Midbrain (tissue), 1 donor: ENCODE results near the gene PLXNB3.
"Not testable (repeated sequence)": the region's sequence is repeated elsewhere in the genome, so short reads cannot be mapped to it uniquely, and the experiment has no call there.

Source experiments
- DNase-seq: peaks from one replicate; lab custom pipeline; 2025; lab: John Stamatoyannopoulos, UW

The PLXNB3 gene

DNA sequence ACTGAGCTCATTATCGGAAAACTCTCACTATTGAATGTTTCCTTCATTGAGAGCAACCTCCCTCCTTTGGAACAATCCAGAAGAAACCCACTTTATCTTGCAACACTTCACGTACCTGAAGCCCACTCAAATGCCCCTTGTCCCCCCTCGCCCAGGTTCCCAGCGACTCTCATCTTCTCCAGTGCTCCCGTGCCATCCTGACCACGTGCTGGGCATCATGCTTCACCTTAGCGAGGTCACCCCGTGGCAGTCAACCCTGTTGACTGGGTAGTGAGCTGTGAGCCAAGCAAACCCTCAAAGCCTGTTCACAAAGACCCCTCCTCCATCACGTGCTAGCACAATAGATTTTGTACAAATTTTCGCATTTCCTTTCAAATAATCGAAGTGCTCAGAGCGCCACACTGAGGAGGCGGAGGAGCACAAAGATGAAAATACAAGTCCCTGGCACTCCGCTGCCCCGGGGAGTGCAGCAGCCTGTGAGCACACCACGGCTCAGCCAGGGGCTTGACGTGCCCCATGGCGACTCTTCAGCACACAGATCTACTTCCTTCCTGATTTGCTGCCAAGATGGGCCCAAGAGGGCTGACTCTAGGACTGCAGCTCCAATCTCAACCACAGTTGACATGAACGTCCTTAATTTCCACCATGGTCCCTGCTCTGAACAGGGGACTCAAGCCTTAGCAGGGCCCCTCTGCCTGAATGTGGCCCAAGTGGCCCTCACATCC, 50.7 kb downstream of the PLXNB3 start:
- no peak for DNase-seq

DNA sequence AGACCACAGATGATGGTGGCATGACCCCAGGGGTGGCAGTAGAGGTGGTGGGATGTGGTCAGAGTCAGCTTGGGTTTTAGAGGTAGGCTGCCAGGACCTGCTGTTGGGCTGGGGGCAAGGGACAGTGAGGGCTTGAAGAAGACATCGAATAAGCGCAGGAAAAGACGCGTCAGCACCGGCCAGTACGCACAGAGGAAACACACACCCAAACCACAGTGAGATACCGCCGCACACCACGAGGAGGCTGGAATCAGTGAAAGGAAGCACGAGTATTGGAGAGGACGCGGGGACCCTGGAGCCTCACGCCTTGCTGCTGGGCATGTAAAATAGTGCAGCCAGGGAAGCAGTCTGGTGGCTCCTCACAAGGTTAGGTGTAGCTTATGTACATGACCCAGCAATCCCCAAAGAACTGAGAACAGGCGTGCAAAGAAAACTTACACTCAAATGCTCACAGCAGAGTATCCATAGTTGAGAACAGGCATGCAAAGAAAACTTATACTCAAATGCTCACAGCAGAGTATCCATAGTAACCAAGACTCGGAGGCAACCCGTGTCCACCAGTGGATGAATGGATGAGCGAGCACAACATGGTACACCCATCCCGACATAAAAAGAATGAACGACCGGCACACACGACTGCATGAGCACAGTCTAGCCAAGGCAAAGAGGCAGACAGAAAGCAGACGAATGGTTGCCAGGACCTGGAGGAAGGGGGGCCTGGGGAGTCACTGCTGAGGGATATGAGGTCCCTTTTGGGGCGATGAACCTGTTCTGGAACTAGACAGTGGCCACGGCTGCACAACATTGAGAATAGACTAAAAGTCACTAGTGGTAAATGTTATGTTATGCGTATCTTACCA, 53.0 kb downstream of the PLXNB3 start:
- no peak for DNase-seq

DNA sequence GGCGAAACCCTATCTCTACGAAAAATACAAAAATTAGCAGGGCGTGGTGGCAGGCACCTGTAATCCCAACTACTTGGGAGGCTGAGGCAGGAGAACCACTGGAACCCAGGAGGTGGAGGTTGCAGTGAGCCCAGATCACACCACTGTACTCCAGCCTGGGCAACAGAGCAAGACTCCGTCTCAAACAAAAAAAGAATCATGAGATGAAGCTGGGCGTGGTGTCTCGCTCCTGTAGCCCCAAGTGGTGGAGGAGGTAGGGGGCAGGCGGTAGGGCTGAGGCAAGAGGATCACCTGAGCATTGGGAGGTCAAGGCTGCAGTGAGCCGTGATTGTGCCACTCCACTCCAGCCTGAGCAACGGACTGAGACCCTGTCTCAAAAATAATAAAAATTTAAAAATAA, 54.0 kb downstream of the PLXNB3 start:
- not testable (repeated sequence) for DNase-seq

DNA sequence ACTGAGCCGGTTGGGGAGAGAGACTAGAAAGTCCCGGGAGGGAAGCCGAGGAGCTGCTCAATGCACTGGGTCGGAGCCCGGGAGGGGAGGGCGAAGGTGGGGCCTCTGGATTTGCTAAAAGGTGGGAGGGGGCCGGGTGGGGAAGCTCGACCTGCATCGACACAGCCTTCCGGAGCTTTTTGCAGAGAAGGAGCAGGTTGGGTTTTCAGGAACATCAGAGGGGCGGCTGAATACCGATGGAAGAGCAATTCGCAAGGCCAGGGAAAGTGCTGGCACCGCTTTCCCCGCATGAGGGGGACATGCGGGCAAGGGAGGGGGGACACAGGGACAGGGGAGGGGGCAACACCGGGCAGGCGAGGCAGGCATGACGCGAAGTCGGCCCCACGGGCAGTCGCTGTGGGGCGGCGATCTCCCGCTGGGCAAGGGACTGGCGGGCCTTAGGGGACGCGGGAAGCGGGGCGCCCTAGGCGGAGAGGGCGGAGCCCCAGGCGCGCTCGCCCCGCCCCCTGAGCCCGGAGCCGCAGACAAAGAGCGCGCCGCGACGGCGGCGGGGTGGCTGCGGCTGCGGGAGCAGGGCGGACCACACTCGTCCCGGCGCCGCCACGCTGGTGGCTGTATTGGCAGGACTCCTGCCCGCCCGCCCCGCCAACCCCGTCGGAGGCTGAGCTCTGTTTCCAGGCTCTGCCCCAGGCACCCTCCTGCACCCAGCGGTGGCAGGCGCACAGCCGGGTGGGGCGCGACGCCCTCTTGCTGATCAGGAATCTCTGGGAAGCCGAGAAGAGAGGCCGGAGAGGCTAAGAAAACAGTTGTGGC, 54.7 kb downstream of the PLXNB3 start:
- no peak for DNase-seq

DNA sequence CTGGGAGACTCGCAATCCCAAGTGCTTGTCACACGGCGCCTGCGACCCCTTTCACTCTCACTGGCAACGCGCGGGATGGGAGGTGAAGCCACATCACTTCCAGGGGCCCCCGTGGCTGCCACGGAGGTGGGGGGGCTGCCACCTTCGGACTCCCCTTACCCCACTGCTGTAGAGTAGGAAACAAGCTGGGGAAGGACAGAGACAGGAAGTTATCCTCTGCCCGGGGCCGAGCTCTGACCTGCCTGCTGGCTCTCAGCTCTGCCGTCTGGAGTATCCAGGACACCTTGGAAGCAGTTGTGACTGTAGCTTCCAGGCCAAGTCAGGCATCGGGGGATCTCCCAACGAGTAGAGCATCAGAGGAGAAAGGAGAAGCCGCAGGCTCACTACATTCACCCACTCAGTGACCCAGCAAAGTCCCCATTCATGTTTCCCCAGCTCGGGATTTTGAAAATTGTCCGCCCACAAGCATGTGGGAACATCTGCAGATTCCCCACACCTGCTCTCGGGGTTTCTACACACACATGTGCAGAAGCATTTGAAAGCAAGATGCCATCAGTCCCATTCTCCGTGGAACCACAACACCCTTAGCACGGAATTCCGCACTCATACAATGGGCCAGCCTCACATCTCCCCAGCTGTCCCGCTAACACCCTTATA, 55.5 kb downstream of the PLXNB3 start:
- DNase-seq, result no peak

DNA sequence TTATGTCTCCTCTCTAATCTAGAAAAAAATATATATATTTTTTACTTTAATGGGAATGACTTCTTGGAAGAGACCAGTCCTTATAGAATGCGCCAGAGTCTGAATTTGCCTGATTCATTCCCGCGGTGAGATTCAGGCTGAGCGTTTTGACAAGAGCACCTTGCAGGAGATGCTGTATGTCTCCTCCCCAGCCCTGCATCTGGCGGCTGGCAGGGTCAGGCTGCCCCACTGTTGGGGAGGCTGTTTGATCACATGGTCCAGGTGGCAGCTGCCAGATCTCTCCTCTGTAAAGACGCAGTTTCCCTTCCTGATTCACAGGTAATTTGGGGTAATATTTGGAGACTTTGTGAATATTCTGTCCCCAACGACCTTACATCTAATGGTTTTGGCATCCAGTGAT, 56.6 kb downstream of the PLXNB3 start:
- no peak for DNase-seq

DNA sequence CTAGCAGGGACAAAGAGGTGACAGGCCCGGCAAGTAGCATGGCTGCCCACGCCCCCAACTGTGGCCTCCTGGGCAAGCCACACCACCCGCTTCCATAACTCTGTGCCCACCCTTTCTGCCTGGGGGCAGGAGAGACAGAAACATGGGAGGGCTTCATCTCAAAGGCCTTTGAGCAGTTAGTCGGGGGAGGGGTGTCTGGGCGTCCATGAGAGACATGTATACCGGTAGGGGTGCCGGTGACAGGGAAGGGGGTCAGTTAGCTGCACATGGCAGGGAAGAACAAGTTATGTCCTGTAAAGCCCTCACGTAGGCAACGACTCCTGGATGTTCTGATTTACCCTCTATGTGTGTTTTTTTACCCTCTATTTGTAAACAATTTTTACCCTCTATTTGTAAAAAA, 57.0 kb downstream of the PLXNB3 start:
- no peak for DNase-seq

DNA sequence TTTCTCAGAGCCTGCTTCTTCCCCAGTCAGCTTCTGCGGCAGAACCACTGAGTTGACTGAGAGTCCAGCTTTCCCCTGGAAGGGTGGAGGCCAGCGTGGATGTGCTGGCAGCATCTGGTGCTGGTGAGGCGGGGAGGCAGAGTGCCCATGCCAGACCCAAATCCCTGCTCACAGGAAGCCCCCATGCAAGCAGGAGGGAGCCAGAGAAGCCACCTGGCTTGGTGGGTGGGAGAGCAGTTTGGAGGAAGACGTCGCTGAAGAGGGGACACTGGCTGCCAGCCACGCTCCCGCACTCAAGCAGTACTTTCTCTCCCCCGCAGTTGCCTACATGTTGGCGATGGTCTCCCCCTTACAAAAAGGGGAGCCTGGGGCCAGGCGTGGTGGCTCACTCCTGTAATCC, 60.3 kb downstream of the PLXNB3 start:
- no peak for DNase-seq

DNA sequence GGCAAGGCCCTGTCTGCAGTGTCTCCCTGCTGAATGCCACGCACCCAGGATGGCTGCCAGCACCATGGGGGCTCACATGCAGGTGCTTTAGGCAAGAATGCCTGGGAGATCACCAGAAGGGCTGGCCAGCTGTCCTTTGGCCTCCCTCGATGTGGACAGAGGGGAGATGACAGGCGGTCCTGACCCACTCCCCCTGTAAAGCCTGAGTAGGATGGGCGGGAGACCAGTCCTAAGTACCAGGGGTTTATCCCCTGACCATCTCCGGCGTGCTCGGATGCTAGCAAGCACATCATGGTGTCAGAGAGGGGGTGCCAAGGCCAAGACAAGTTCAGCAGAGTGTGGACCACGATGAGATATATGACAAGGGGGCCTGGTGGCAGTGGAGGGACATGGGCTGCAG, 61.0 kb downstream of the PLXNB3 start:
- DNase-seq, result no peak
